ENCODE results near the gene ADARB2.

DNA sequence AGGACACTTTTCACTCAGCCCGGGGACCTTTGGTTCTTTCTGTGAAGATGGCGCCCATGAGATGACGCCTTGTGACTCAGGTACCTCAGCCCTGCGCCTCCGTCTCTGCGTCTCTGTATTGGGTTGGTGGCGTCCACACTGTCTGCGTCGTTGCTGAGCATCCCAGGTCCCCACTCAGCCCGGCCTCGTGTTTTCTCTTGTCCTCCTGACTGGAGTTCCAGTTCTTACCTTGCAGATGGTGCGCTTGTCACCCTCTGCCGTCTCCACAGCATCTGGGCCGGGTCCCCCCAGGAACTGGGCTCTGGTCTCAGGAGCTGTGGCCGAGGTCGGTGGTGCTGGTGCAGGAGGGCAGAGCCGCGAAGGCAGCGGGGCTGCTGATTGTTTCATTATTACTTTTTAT lies 530.7 kb downstream of the ADARB2 start:
- TF ChIP-seq, protein P1, sequence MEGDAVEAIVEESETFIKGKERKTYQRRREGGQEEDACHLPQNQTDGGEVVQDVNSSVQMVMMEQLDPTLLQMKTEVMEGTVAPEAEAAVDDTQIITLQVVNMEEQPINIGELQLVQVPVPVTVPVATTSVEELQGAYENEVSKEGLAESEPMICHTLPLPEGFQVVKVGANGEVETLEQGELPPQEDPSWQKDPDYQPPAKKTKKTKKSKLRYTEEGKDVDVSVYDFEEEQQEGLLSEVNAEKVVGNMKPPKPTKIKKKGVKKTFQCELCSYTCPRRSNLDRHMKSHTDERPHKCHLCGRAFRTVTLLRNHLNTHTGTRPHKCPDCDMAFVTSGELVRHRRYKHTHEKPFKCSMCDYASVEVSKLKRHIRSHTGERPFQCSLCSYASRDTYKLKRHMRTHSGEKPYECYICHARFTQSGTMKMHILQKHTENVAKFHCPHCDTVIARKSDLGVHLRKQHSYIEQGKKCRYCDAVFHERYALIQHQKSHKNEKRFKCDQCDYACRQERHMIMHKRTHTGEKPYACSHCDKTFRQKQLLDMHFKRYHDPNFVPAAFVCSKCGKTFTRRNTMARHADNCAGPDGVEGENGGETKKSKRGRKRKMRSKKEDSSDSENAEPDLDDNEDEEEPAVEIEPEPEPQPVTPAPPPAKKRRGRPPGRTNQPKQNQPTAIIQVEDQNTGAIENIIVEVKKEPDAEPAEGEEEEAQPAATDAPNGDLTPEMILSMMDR (IDR thresholded peaks at IDR 0.05) = no peak
- no peak for TF ChIP-seq POLR2A (IDR thresholded peaks at IDR 0.05)
